Renal cortical epithelial cell (primary cell): ENCODE data around the gene SYNGAP1. TPM values are rescaled to one million over a fixed set of nuclear protein-coding genes. Genes with fewer than 3 reads are reported as not detected.

Experiments
- DNase-seq: peaks from one replicate; pipeline ENCODE4 v3.0.0-alpha.2; 2011; ENCODE audit warnings: low read depth
- total RNA-seq: library from RNA; depleted of rRNA; stranded (reverse); fragments of >200 nt; gene quantifications from 2 replicates; pipeline ENCODE4 v1.2.3, GENCODE V29; 2014

Gene SYNGAP1
- total RNA-seq, 1 donor from 2014 or later: 5.9 TPM

DNA sequence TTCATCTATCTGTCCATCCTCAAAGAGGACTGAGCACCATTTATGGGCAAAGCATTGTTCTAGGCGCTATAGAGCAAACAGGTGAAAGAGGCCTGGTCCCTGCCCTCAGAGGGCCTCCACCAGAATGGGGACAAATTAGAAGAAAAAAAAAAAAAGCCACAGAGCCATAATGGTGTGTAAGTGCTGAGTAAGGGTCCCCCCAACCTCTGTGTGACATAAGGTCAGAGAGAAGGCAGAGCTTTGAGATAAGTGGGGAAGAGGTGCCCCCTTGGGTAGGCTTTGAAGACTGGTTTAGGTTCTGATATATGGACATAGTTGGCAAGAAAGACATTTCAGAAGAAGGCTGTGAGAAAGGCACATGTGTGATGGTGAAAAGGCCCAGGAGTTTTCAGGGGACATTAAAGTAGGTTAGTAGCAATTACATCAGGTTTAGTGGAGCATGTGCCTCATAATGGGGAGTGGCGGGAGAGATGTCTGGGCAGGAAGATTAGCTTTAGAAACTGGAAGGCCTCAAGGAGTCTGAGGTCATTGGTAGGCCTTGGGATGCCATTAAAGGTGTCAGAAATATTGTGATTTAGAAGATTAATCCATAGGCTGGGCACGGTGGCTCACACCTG lies 19.2 kb downstream of the SYNGAP1 start:
- no peak for DNase-seq

DNA sequence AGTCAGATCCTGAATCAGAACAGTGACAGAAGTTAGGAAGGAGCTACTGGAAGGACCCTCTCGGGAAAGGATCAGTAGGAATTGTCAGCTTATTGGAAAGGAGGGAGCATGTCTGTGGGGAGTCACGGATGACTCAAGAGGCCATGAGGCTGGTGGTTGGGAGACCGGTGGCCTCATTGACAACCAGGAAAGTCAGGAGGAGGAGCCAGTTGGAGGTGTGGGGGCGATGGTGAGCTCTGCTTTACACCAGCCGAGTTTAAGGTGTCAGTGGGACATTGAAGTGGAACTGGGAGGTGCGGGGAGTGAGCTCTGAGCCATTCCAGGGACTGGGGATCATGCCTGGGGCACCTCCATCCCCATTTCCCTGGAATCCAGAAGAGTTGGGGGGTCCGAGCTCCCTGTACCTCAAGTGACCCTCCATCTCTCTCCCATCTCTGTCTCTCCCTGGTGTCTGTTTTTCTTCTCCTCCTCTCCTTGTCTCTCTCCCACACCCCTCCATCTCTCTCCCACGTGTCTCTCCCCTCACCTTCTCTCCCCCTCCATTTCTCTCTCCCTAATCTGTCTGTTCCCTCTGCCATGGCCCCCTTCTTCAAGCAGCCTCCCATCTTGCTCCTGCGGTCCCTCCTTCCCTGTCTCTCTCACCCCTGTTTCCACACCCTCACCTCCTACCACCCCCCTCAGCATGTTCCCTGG lies 20.2 kb downstream of the SYNGAP1 start:
- DNase-seq: no peak

DNA sequence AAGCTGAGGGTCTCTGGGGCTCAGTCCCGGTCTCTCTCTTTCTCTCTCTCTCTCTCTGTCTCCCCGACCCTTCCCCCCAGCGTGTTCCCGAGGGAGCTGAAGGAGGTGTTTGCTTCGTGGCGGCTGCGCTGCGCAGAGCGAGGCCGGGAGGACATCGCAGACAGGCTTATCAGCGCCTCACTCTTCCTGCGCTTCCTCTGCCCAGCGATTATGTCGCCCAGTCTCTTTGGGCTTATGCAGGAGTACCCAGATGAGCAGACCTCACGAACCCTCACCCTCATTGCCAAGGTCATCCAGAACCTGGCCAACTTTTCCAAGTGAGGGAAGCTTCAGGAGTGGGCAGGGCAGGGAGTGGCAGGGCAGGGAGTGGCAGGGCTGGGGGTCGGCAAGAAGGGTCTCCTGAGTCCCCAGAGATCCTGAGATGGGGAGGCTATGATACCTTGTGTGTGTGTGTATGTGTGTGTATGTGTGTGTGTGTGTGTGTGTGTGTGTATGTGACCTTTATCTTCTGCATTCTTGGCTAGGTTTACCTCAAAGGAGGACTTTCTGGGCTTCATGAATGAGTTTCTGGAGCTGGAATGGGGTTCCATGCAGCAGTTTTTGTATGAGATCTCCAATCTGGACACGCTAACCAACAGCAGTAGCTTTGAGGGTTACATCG lies 20.9 kb downstream of the SYNGAP1 start:
- DNase-seq: no peak

DNA sequence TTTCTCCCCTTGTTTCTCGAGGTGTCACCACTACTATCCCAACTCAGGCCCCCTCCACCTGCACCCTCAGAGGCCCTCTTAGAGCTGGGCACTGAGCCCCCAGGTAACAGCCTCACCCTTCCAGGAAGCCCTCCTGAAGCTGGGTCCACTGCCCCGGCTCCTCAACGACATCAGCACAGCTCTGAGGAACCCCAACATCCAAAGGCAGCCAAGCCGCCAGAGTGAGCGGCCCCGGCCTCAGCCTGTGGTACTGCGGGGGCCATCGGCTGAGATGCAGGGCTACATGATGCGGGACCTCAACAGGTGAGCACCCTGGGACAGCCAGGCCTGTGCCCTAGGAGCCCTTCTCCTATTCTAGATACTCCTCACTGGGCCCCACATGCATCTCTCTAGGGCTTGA lies 21.6 kb downstream of the SYNGAP1 start:
- no peak for DNase-seq

DNA sequence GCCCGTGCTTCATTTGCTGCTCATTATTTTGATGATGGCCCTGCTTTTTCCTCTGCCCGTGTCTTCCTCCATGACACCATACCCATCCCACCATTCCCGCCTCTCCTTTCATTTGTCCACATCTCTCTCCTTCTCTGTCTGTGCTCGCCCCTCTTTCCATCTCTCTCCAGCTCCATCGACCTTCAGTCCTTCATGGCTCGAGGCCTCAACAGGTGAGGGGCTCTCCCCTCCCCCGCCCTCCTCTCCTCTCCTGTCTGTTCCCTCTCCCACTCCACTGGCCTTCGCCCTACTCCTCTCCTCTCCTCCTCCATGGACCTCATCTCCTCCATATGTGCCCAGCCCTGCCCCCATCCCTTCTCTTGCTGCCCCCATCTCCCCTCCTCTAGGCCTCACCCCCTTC lies 22.4 kb downstream of the SYNGAP1 start:
- no peak for DNase-seq

DNA sequence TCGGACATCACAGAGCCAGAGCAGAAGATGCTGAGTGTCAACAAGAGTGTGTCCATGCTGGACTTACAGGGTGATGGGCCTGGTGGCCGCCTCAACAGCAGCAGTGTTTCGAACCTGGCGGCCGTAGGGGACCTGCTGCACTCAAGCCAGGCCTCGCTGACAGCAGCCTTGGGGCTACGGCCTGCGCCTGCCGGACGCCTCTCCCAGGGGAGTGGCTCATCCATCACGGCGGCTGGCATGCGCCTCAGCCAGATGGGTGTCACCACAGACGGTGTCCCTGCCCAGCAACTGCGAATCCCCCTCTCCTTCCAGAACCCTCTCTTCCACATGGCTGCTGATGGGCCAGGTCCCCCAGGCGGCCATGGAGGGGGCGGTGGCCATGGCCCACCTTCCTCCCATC lies 23.2 kb downstream of the SYNGAP1 start:
- DNase-seq: no peak

DNA sequence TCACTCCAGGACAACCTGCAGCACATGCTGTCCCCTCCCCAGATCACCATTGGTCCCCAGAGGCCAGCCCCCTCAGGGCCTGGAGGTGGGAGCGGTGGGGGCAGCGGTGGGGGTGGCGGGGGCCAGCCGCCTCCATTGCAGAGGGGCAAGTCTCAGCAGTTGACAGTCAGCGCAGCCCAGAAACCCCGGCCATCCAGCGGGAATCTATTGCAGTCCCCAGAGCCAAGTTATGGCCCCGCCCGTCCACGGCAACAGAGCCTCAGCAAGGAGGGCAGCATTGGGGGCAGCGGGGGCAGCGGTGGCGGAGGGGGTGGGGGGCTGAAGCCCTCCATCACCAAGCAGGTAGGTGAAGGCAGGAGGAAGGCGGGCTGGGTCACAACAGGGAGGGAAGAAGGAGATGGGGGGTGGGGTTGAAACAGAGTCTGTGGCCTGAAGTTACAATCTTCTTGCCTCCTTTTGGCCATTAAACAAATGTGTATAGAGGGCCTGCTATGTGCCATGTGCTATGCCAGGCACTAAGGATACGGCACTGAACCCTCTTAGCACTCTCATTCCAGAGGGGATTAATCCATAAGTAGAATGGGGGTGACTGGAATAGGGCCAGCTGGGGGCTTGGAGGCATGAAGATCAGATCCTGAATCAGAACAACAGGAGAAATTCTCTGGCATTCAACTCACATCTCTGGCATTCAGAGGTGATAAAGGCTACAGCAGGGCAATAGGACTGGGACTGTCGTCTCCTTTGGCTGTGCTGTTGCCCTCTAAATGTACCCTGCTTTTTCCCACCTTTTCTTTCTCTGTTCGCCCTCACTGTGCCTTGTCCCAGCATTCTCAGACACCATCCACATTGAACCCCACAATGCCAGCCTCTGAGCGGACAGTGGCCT lies 24.0 kb downstream of the SYNGAP1 start:
- DNase-seq: no peak

DNA sequence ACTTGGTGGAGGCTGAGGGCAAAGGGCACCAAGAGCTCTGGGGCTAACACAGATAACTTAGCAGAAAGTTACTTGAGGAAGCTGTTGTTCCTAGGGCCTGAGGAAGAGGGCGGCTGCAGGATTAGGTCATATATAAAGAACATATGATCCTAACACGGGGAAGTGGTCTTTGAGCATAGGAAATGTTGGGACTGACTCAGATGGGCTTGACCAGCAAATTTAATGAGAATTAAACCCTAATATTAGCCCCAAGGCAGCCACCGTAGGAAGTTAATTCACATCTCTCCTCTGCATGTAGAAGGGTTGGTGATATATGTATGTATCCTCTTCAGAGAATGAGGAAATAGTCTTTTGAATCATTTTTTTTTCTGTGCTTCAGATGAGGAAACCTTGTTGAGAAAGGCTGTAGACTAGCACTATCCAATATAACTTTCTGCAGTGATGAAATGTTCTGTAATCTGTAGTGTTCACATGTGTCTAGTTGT lies 25.3 kb downstream of the SYNGAP1 start:
- DNase-seq: no peak

DNA sequence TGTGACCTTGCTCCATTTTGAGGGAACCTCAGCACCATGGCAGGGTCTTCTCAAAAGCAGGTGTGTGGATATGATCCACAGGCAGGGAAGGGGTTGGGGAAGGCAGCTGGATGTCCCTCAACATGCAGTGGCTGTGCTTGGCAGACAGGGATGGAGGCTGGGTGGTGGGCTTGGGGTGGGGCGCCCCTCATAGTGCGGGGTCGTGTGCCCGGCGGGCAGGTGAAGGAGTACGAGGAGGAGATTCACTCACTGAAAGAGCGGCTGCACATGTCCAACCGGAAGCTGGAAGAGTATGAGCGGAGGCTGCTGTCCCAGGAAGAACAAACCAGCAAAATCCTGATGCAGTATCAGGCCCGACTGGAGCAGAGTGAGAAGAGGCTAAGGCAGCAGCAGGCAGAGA lies 26.5 kb downstream of the SYNGAP1 start:
- no peak for DNase-seq

DNA sequence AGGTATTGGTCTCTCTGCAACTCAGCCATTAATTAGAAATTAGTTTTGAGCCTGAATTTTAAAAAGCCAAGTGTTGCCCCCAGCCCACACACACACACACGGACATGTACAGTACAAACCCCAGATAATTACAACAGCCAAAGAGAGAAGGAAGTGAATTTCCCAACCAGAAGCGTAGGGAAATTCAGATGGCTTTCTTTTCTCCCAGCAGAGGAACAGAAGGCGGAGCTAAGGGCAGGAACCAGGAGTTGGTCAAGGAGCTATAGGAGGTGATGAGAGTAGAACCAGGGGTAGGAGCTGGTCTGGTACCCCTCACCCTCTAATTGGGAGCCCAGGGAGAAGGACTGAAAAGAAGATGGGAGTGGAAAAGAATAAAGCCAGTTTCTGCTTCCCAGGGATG lies 30.6 kb downstream of the SYNGAP1 start:
- no peak for DNase-seq

DNA sequence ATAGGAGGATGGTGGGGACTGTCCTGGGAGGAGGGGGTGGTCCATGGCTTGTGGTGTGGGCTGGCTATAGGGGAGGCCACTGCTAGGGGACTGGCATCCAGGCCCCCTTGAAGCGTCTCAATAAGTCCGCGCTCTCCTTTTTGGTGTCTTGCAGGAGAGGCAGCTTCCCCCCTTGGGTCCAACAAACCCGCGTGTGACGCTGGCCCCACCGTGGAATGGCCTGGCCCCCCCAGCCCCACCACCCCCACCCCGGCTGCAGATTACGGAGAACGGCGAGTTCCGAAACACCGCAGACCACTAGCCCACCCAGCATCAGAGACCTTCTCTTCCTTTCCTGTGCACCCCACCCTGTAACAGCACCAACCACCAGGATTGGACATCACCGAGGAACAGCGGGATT lies 31.7 kb downstream of the SYNGAP1 start:
- no peak for DNase-seq

DNA sequence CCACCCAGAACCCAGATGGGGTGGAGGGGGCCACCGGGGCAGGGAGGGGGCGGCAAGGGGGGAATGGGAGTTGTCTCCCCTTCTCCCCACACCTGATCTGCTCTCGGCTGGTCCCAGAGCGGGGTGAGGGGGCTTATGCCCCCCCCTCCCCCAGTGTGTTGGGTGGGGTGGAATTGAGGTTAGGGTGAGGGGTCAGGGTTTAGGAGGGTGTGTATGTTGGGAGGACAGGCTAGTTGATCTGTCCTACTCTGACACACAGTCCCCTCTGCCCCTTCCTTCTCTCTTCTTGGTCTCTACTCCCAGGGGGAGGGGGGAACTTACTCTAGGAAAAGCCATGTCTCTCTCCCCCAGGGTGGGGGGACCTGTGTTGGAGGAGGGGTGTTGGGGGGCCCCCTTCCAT lies 32.6 kb downstream of the SYNGAP1 start:
- no peak for DNase-seq

DNA sequence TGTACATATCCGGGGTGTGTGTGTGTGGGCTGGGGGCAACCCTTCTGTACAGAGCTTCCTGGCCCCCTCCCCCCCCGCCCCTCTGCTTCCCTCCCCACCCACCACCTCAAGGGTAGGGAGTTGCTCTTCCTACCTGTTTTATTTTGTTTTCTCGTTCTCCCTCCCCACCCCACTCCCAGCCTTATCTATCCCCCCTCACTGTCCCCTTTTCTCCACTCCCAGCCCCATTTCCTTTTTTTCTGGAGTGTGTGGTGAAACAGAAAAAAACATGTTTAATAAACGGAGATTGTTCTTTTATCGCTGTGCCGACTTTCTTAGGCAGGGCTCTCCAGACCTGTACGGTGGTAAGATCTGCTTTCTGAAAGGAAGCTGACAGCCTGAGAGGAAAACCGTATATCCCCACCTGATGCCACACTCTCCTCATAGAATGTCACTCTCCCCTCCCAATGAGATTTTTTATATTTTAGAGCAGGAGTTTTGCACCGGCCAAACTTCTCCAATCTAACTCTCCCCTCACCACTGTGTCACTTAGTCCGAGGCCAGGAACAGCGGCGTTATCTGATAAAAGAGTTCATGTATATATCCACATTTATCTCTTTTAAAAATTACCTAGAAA lies 33.6 kb downstream of the SYNGAP1 start:
- DNase-seq: peak; percentile 13

DNA sequence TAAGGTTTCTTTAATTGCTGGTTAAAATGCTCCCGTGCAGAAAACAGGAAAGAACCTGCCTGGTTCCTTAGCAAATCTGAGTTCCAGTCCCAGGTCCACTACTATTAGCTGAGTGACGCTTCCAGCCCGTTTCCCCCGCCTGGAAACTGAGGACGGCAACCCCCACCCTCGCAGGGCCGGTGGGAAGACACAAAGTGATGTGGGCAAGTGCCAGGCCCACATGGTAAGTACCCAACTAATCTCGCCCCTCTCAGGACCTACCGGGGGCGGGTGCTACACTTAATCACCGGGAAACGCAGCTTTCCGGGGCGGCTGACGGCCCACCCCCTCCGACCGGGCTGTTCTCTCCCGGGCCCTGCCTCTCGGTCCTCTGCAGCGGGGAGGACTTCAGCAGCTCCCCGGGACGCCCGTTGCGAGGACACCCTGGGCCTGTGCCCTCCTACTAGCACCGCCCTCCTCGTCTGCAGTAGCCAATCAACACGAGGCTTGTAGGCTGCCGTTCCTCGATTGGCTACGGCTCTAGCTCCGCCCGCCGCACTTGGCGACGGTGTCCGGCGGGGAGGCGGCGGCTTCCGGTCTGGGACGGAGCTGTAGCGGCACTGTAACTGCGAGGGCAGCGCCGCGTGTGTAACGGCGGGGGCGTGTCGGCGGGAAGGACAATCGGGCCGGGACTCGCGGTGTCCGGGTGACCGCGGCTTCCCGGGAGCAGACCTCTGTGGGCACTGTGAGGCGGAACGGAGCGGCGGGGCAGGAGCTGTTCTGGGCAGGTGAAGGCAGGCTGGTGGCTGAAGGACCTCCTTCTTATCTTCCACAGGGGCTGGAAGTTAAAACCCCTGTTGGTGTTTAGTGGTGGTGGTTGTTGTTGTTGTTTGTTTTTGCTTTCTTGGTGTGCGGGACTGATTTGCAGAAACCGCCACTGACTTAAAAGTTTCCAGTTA lies 34.4 kb downstream of the SYNGAP1 start, which contains the start of gene ZBTB9:
Gene ZBTB9 (plus strand): TSS at position 568 of the 938 bp plus-strand sequence. CDS start 525 bp downstream, outside the sequence.
- peak; percentile 91 for DNase-seq

DNA sequence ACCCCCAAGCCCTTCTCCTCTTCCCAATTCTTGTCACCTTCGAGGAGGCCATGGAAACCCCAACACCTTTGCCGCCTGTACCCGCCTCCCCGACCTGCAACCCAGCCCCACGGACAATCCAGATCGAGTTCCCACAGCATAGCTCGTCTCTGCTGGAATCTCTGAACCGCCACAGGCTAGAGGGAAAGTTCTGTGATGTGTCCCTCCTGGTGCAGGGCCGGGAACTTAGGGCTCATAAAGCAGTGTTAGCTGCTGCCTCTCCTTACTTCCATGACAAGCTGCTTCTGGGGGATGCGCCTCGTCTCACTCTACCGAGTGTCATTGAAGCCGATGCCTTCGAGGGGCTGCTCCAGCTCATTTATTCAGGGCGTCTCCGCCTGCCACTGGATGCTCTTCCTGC lies 35.2 kb downstream of the SYNGAP1 start:
- no peak for DNase-seq

DNA sequence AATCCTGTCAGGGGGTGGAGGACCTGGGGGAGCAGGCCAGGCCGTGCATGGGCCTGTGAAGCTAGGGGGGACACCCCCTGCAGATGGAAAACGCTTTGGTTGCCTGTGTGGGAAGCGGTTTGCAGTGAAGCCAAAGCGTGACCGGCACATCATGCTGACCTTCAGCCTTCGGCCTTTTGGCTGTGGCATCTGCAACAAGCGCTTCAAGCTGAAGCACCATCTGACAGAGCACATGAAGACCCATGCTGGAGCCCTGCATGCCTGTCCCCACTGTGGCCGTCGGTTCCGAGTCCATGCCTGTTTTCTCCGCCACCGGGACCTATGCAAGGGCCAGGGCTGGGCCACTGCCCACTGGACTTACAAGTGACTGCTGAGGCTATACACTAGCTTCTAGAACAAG lies 36.3 kb downstream of the SYNGAP1 start:
- DNase-seq: no peak

DNA sequence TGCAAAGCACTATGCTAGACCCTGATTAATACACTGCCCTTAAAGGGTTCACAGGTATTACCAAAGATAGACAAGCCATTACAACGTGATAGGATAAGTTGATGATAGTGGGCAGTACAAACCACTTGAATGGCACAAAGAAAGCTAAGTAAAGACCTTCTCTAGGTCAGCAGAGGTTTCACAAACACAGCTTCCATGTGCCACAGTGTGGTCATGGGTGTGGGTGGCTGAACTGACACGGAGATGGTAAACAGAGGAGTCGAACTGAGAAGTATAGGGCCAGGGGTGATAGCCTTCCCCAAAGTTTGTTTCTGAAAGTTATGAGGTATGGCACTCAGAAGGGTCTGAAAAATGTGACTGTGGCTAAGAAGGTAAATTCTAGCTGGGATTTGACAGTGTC lies 38.8 kb downstream of the SYNGAP1 start:
- DNase-seq: no peak

DNA sequence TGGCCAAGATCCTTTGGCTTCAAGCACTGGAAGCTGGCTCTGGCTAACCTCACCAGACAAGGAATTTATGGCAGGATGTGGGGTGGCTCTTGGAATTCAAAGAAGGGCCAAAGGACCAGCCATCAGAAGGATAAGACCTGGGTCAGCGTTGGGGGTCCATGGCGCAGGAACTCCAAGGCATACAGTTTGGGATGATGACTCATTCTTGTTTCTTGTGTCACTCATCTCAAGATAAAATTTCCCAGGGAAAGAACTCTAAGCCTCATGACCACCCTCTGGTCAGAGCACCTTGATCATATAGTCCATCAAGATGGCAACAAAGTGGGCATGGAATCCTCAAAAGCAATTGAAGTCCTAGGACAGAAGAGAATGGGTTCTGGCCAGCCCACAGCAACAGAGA lies 39.4 kb downstream of the SYNGAP1 start:
- DNase-seq: no peak

DNA sequence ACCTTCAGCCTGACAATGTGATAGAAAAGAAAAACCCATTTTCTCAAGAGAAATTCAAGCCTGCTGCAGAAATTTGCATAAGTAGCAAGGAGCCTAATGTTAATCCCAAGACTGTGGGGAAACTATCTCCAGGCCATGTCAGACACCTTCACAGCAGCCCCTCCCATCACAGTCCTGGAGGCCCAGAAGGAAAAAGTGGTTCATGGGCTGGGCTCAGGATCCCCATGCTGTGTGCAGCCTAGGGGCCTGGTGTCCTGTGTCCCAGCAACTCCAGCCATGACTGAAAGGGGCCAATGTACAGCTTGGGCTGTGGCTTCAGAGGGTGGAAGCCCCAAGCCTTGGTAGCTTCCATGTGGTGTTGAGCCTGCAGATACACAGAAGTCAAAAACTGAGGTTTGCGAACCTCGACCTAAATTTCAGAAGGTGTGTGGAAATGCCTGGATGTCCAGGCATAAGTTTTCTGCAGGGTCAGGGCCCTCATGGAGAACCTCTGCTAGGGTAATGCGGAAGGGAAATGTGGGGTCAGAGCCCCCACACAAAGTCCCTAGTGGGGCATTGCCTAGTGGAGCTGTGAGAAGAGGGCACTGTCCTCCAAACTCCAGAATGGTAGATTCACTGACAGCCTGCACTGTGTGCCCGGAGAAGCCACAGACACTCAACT lies 46.3 kb downstream of the SYNGAP1 start:
- DNase-seq: no peak

DNA sequence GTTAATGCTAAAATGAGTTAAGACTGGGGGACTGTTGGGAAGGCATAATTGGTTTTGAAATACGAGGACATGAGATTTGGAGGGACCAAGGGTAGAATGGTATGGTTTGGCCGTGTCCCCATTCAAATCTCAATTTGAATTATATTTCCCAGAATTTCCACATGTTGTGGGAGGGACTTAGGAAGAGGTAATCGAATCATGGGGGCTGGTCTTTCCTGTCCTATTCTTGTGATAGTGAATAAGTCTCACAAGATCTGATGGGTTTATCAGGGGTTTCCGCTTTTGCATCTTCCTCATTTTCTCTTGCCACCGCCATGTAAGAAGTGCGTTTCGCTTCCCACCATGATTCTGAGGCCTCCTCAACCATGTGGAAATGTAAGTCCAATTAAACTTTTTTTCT lies 47.2 kb downstream of the SYNGAP1 start:
- DNase-seq: no peak
